Duodenal mucosa (tissue), 2 donors: ENCODE measurements around the gene RPL18.

Experiments used
- H3K27ac ChIP-seq: one replicate; pipeline ENCODE4 v1.7.0; 2013; ENCODE audit warnings: low read depth, low read length
- H3K27me3 ChIP-seq, 2 donors: one replicate each; pipeline ENCODE4 v1.7.0; 2013; ENCODE audit warnings: low read length in 2 of 2, control low read depth in 1 of 2; ENCODE audit not compliant: insufficient read depth in 2 of 2, control insufficient read depth in 1 of 2
- H3K36me3 ChIP-seq, 2 donors: one replicate each; pipeline ENCODE4 v1.7.0; 2013; ENCODE audit warnings: low read length in 2 of 2, control low read depth in 1 of 2; ENCODE audit not compliant: insufficient read depth in 2 of 2, control insufficient read depth in 1 of 2
- H3K4me1 ChIP-seq, 2 donors: one replicate each; pipeline ENCODE4 v1.7.0; 2013; ENCODE audit warnings: low read length in 2 of 2, control low read depth in 1 of 2; ENCODE audit not compliant: insufficient read depth in 2 of 2, control insufficient read depth in 1 of 2
- H3K4me3 ChIP-seq, 2 donors: one replicate each; pipeline ENCODE4 v1.7.0; 2013; ENCODE audit warnings: low read length in 2 of 2, low read depth in 1 of 2
- H3K9ac ChIP-seq, 2 donors: one replicate each; pipeline ENCODE4 v1.7.0; 2013; ENCODE audit warnings: low read length in 2 of 2, low read depth in 1 of 2
- H3K9me3 ChIP-seq, 2 donors: one replicate each; pipeline ENCODE4 v1.7.0; 2013; ENCODE audit warnings: low read length in 2 of 2, control low read depth in 1 of 2; ENCODE audit not compliant: control insufficient read depth in 1 of 2

RPL18 gene

DNA sequence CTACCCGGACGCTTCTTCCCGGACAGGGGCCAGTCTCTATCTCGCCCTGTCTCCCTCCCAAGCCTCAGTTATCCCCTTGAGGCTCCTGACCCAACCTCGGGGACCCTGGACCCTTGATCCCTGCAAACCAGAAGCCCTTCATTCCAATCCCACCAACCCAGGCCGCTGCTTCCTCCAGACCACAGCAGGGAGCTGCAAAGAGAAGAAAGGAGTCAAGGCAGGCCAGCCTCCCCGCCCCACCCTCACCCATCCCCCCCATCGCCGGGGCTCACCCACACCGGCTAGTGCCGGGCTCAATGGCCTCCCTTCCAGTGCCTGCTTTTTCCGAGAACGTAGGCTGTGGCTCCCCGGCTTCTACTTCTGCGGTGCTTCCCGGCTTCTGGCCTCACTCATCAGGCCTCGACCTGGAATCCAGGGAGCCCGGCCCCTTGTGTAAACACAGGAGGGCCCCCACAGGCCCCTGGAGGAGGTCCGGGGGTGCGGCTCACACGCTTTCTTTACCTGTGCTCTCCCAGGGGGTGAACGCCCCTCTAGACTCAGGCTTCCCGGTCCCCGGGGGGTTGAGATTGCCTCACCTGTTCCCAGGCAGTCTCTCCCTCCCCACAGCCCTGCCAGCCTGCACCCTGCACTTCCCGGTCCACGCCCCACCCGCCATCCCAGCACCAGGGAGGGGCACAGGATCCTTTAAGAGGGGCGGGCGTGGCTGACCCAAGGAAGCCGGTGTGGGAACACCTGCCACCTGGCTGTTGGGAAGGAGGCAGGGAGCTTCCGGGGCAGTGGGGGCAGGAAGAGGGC lies 4.3 kb downstream of the RPL18 start, which contains the start of gene FAM83E:
FAM83E (minus strand) TSS at position 641 of the 795 bp plus-strand sequence. CDS start 1,704 bp downstream, outside the sequence.
- Histone ChIP-seq H3K4me1 (peaks cover 33 to 53% of the 10 kb centered on the region in 2 donors), H3K27ac (peak within 1 kb of the TSS; percentile 92)

DNA sequence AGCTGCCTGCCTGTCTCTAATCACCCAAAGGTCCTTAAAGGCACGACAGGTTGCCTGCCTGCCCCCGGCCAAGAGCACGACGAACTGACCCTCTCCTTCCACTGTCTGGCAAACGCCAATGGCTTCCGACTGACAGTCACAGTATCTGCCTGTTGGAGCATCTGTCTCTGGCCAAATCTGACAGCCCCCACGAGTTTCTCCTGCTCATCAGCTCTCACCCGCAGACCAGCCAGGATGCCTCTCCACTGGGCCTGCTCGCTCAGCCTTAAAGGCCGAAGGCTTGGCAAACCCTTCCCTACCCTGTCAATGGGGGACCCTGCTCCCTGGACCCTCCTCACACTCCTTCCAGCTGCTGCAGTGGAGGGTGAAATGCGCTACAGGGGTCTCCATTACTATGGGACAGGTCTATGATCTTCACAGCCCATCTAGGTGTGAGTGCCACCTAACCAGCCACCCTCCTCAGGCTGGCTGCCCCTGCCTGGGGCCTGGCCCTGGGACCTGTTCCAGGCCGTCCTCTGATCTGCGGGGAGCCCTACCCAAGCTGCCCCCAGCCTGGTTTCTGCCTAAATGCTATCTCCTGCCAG lies 5.0 kb downstream of the RPL18 start:
- Histone ChIP-seq H3K4me1 (peaks cover 32 to 52% of the 10 kb centered on the region in 2 donors), H3K36me3 (peaks cover 24 to 42% of the 10 kb centered on the region in 2 donors), H3K27me3 (no peaks in the 10 kb centered on the region), H3K9ac (peak overlapping the region; percentile 91 to 92), H3K9me3 (no peaks in the 10 kb centered on the region), H3K4me3 (peak overlapping the region; percentile 75 to 76), H3K27ac (peak overlapping the region; percentile 92)

More for the DNA sequence above, 4.3 kb downstream of the RPL18 start, which contains the start of gene FAM83E:
- H3K4me3 ChIP-seq: peak within 1 kb of the TSS; percentile 75 to 97
- no peaks in the 10 kb centered on the region for H3K27me3 ChIP-seq
- peak within 1 kb of the TSS; percentile 92 to 98 for H3K9ac ChIP-seq
- no peaks in the 10 kb centered on the region for H3K9me3 ChIP-seq
- H3K36me3 ChIP-seq: peaks cover 24 to 42% of the 10 kb centered on the region in 2 donors

DNA sequence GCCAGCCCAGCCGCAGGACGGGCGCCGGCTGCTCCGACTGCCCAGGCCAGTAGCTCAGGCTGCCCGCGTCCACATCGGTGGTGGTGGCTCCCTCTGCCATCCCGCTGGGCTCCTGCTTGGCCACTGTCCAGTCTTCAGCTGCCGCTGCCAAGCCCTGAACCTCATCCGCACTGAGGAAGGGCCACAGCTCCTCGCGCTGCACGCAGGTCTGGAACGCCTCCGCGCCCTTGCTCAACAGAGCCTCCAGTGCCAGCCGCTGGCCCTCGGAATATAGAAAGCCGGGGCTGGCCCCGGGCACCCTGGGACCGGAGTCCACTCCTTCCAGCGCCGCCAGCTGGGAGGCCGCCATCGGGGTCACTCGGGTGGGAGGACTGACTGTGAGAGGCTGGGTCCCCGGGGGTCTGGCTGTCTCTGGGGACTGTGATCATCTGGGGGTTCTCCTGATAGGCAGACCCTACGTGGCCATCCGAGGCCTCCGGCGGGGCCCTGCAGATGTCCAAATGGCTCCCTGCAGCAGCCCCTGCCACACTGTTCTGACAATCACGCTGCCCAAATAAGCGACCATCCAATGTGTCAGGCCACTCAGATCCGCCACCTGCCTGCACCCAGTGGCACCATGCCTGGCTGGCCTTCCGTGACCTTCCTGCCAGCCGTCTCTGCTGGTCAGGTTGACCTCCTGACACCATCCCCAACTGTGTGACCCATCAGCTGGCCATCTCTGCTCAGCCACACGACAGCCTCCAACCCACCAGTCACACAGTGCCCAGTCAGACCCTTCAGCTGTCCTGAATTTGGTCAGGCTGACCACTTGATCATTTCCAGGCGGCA lies 5.7 kb downstream of the RPL18 start:
- peaks cover 32 to 49% of the 10 kb centered on the region in 2 donors for H3K4me1 ChIP-seq
- peak overlapping the region; percentile 75 to 76 for H3K4me3 ChIP-seq
- peak overlapping the region; percentile 91 to 92 for H3K9ac ChIP-seq
- H3K9me3 ChIP-seq: no peaks in the 10 kb centered on the region
- H3K27me3 ChIP-seq: no peaks in the 10 kb centered on the region
- peaks cover 27 to 42% of the 10 kb centered on the region in 2 donors for H3K36me3 ChIP-seq
- peak overlapping the region; percentile 92 for H3K27ac ChIP-seq

DNA sequence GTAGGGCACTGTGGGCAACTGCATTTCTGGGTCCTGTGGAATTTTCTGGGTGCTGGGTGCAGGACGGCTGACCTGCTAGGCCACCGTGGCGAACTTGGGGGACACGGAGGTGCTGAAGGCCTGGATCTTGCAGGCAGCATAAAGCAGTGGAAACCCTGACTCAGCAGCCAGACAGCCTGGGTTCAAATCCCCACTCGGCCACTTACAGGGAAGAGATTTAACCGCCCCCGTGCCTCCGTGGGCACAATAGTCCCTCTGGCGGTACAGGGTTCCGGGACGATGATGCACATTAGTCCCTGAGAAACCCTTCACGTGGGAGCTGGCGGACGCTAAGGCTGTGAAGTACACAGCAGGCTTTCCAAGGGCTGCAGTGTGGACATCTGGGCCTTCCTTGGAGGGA lies 7.1 kb downstream of the RPL18 start:
- H3K27me3 ChIP-seq: no peaks in the 10 kb centered on the region
- peaks cover 18 to 36% of the 10 kb centered on the region in 2 donors for H3K4me1 ChIP-seq
- H3K9me3 ChIP-seq: no peaks in the 10 kb centered on the region
- no peak overlapping the region for H3K27ac ChIP-seq
- peaks cover 20 to 37% of the 10 kb centered on the region in 2 donors for H3K36me3 ChIP-seq
- H3K4me3 ChIP-seq: no peak overlapping the region
- H3K9ac ChIP-seq: no peak overlapping the region

DNA sequence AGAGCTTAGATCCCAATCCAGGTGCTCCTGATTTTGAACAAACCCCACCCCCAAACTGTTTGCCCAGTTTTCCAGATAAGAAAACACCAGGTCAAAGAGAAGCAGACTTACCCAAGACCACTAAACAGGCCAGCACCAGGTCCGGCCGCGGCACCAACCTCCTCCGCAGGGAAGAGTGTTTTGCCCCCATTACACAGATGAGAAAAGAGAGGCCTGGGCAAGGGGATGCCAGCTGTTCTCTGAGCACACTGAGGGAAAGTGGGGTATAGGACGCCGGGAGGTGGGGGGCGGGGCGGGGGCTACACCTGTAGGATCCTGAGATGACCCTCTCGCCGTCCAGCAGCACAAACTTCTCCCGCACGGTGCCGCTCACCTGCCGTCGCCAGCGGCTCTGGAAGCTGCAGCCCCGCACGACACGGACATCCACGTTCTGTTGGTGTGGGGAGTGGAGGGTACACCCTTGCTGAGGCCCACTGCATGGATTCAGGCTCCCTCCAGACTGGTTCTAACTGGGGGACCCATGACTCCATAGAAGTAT lies 9.3 kb downstream of the RPL18 start:
- no peaks in the 10 kb centered on the region for H3K9me3 ChIP-seq
- H3K4me1 ChIP-seq: peaks cover 0 to 17% of the 10 kb centered on the region in 2 donors
- no peak overlapping the region for H3K4me3 ChIP-seq
- no peaks in the 10 kb centered on the region for H3K27me3 ChIP-seq
- H3K27ac ChIP-seq: no peak overlapping the region
- no peak overlapping the region for H3K9ac ChIP-seq
- peaks cover 3 to 21% of the 10 kb centered on the region in 2 donors for H3K36me3 ChIP-seq

DNA sequence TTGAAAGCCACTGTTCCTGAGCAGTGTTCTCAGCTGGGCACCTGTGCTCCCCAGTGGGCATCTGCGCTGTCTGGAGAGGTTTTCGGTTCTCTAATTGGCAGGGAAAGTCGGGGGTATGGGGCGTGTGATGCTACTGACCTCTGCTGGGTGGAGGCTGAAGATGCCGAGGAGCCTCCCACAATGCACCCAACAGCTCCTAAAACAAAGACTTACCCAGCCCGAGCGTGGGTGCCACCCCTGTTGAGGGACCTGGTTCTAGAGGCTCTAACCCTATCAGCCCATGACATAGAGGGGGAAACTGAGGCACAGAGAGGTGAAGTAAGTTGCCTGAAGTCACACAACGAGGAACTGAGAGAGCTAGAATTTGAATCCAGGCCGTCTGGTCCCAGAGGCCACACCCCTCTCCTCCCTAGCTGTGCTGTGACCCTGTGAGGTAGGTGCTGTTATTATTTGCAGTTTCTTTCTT lies 10.1 kb downstream of the RPL18 start:
- H3K27me3 ChIP-seq: no peaks in the 10 kb centered on the region
- no peaks in the 10 kb centered on the region for H3K9me3 ChIP-seq
- H3K4me1 ChIP-seq: peaks cover 0 to 14% of the 10 kb centered on the region in 2 donors
- H3K27ac ChIP-seq: no peak overlapping the region
- peak overlapping the region in 1 of 2 donors; percentile 32 for H3K9ac ChIP-seq
- peaks cover 3 to 21% of the 10 kb centered on the region in 2 donors for H3K36me3 ChIP-seq
- H3K4me3 ChIP-seq: peak overlapping the region in 1 of 2 donors; percentile 11

DNA sequence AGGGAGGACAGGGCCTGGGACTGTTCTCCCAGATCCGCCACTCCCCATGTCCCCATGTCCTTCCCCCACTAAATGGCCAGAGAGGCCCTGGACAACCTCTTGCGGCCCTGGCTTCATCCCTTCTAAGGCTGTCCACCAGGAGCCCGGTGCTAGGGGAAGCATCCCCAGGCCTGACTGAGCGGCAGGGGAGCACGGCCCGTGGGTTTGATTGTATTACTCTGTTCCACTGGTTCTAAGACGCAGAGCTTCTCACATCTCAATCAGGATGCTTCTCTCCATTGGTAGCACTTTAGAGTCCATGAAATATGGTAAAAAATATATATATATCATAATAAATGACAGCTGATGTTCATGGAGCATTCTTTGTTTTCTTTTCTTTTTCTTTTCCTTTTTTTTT lies 11.6 kb downstream of the RPL18 start:
- no peak overlapping the region for H3K9ac ChIP-seq
- no peaks in the 10 kb centered on the region for H3K9me3 ChIP-seq
- H3K27me3 ChIP-seq: no peaks in the 10 kb centered on the region
- H3K4me1 ChIP-seq: peaks cover 5% of the 10 kb centered on the region in 2 donors
- peaks cover 3 to 21% of the 10 kb centered on the region in 2 donors for H3K36me3 ChIP-seq
- no peak overlapping the region for H3K4me3 ChIP-seq
- no peak overlapping the region for H3K27ac ChIP-seq

DNA sequence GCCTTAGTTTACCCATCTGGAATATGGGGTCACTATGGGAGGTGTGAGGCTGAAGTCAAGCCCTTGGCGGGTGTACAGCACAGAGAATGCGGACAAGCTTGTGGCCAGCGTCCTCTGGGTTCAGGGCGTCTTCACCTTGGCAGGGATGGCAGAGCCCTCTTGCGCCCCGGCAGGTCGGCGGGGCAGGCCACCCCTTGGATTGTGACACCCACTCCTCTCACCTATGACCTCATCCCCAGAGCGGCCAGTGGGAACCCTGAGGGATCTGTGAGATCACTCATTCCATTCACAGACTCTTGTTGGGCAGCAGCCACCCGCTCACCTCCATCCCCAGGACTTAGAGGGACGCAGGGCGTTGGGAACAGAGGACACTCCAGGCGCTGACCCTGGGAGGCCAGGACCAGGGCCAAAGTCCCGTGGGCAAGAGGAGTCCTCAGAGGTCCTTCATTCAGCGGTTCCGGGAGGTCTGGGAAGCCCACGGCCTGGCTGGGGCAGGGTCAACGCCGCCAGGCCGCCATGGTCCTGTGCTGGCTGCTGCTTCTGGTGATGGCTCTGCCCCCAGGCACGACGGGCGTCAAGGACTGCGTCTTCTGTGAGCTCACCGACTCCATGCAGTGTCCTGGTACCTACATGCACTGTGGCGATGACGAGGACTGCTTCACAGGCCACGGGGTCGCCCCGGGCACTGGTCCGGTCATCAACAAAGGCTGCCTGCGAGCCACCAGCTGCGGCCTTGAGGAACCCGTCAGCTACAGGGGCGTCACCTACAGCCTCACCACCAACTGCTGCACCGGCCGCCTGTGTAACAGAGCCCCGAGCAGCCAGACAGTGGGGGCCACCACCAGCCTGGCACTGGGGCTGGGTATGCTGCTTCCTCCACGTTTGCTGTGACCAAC lies 12.3 kb downstream of the RPL18 start, which contains the start of gene SPACA4:
SPACA4 (plus strand) TSS at position 280 of the 896 bp plus-strand sequence; CDS start at position 517, 237 bp downstream.
- H3K27me3 ChIP-seq: no peaks in the 10 kb centered on the region
- H3K4me3 ChIP-seq: no peak within 1 kb of the TSS
- peaks cover 3 to 17% of the 10 kb centered on the region in 2 donors for H3K36me3 ChIP-seq
- H3K9ac ChIP-seq: no peak within 1 kb of the TSS
- H3K9me3 ChIP-seq: no peaks in the 10 kb centered on the region
- H3K27ac ChIP-seq: no peak within 1 kb of the TSS
- H3K4me1 ChIP-seq: peaks cover under 1 to 9% of the 10 kb centered on the region in 2 donors

DNA sequence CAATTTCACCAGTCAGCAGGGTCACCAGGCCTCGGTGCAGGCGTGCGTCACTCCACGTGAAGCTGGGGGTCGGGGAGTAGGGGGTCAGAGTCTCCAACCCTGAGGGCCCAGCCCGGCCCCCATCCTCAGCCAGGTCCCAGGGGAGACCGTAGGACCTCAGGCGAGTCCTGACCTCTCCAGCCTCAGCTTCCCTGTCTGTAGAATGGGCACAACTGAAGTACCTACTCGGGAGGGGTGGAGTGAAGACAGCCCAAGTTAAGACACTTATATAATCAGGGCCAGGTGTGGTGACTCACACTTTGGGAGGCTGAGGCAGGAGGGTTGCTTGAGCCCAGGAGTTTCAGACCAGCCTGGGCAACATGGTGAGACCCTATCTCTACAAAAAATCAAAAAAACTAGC lies 15.1 kb downstream of the RPL18 start:
- Histone ChIP-seq H3K4me3 (no peak overlapping the region), H3K9me3 (no peaks in the 10 kb centered on the region), H3K4me1 (peaks cover 0 to 9% of the 10 kb centered on the region in 2 donors), H3K27me3 (no peaks in the 10 kb centered on the region), H3K36me3 (peaks cover 2 to 10% of the 10 kb centered on the region in 2 donors), H3K9ac (no peak overlapping the region), H3K27ac (no peak overlapping the region)
